NCI-H2227 (cell line): Measurements from ENCODE around the gene RASGRF2.

Experiments used
- DNase-seq: peaks from one replicate; lab custom pipeline; 2025; ENCODE audit not compliant: unreplicated experiment; lab: John Stamatoyannopoulos, UW

RASGRF2 gene

GRCh38 chr5:80977764-80978163, 17.6 kb downstream of the RASGRF2 start:
- no peak for DNase-seq

- no peak for DNase-seq
These were observed 18.7 kb downstream of the RASGRF2 start for GRCh38 chr5:80978772-80979317.

- no peak for DNase-seq
These were observed 21.9 kb downstream of the RASGRF2 start for GRCh38 chr5:80982093-80982492.

- DNase-seq: no peak
These were observed 25.6 kb downstream of the RASGRF2 start for GRCh38 chr5:80985600-80986228.

GRCh38 chr5:80986382-80986781, 26.2 kb downstream of the RASGRF2 start:
- DNase-seq: no peak

GRCh38 chr5:80987078-80987766, 27.1 kb downstream of the RASGRF2 start:
- no peak for DNase-seq

- DNase-seq: no peak
These were observed 28.3 kb downstream of the RASGRF2 start for GRCh38 chr5:80988419-80988935.

GRCh38 chr5:80989883-80990282, 29.7 kb downstream of the RASGRF2 start:
- DNase-seq: no peak

- DNase-seq: no peak
These were observed 30.4 kb downstream of the RASGRF2 start for GRCh38 chr5:80990527-80990926.

- DNase-seq: no peak
These were observed 30.8 kb downstream of the RASGRF2 start for GRCh38 chr5:80990971-80991370.

- DNase-seq: no peak
These were observed 35.7 kb downstream of the RASGRF2 start for GRCh38 chr5:80995908-80996307.

- DNase-seq: no peak
These were observed 38.4 kb downstream of the RASGRF2 start for GRCh38 chr5:80998590-80998979.

- no peak for DNase-seq
These were observed 43.7 kb downstream of the RASGRF2 start for GRCh38 chr5:81003811-81004386.

GRCh38 chr5:81005708-81006107, 45.5 kb downstream of the RASGRF2 start:
- DNase-seq: no peak

- no peak for DNase-seq
These were observed 46.1 kb downstream of the RASGRF2 start for GRCh38 chr5:81006231-81006630.

- no peak for DNase-seq
These were observed 46.9 kb downstream of the RASGRF2 start for GRCh38 chr5:81006947-81007636.

- DNase-seq: no peak
These were observed 47.5 kb downstream of the RASGRF2 start for GRCh38 chr5:81007637-81008027.

- DNase-seq: no peak
These were observed 50.4 kb downstream of the RASGRF2 start for GRCh38 chr5:81010336-81011169.

GRCh38 chr5:81014348-81014747, 54.2 kb downstream of the RASGRF2 start:
- DNase-seq: no peak

- DNase-seq: no peak
These were observed 56.0 kb downstream of the RASGRF2 start for GRCh38 chr5:81016116-81016515.

- no peak for DNase-seq
These were observed 57.2 kb downstream of the RASGRF2 start for GRCh38 chr5:81017320-81017719.
